Heart left ventricle (tissue), 13 donors: ENCODE results near the gene CHST5.

Experiments used
- CTCF ChIP-seq, 12 donors: fragments of 200-600 bp; sonication (generic) in 4 of 12; IDR thresholded peaks; one replicate each; pipeline versions ENCODE4 v1.5.0 to v1.8.0; 2018 to 2022; ENCODE audit warnings: antibody characterized with exemption in 12 of 12, mild to moderate bottlenecking in 5 of 12
- POLR2A ChIP-seq, 2 donors: fragments of 450-650 bp; IDR thresholded peaks; one replicate each; pipeline ENCODE4 v1.6.1; 2017; ENCODE audit warnings: antibody characterized with exemption in 2 of 2, mild to moderate bottlenecking in 2 of 2, moderate library complexity in 2 of 2
- donor health status: ischemic (EF 13 %, LVEDD 7.1; RV severe dilation, severe dysfunction).
- donor health status: DM: no; HTN: yes; CAD: no.
- donor health status: DM: no; HTN: no; CAD: no.
- donor health status: ischemic (EF 25% LVEDD 6.9; RV normal size, moderate dysfunction).
- donor health status: ischemic (EF 25% LVEDD 5.7; RV mildly dilated, moderate dysfunction).
- donor health status: ischemic (EF 35%, LVEDD 5.7; RV mildly dilated, moderate dysfunction).
- donor health status: nonischemic (EF 11% LVEDD 7.7; RV severe dilation, severe dysfunction).
- donor health status: DM: yes; HTN: yes; CAD: no.
- donor health status: PGD.
- donor health status: ischemic (EF 29% LVEDD 5.4; RV normal size, mild dysfunction).
- donor health status: nonischemic (EF 23%, LVEDD 6.1; RV moderate dilation, normal function).

GRCh38 chr16:75501359-75501758 lies 34.5 kb downstream of the CHST5 start:
- TF ChIP-seq CTCF (IDR thresholded peaks at IDR 0.05) (no peak), POLR2A (IDR thresholded peaks at IDR 0.05) (no peak)
